Measurements from ENCODE around the gene SWAP70. TPM values are rescaled to one million over a fixed set of nuclear protein-coding genes. Genes with fewer than 3 reads are reported as not detected.
A peak's percentile ranks its signal among the peaks of the same experiment; 100 is the strongest.

Gene SWAP70
- total RNA-seq, 1 donor from 2014 or later = 19.0 TPM

DNA sequence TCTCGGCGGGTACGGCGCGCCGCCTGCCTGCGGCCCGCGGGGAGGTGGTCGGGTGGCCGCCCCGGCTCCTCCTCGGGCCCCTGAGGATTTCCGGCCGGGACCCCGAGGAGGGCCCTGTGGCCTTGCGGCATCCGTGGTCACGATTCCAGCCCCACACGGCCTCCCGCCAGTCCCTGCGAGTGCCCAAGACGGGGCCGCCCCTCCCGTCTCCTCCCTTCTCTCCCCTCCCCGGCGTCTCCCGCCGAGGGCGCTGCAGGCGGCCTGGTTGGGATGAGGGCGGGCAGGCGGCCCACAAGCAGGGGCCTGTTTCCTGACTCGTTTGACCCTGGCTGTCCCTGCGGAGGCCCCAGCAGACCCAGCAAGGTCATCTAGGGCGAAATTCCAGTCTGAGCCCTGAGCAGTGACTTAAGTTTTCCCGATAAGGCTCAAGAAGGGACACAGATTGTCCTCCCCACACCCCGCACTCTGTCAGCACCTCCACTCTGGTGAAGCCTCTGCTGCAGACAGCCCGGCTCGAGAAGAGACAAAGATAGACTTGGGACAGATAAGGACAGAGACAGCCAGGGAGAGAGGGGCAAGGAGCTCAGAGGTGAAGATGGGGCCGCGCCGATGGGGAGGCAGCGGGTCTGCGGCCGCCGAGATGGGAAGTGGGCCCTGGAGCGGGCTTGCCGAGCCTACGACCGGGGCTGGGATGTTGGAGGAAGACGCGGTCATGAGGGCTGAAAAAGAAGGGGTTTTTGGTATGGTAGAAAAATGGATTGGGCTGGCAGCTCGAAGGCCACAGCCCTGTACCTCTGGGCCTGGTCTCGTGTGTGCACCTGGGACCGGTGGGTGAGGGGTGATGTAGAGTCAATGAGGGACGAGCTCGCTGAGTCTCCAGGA is 95.0 kb downstream of the SWAP70 start:
- ATAC-seq (ENCODE audit: poor library complexity) = peak; percentile 82
- DNase-seq = peak; percentile 92
- intact Hi-C loops (cut with DNase I) = loop anchor here (2.0 to 5.0 kb wide), 3 partner anchors 214 to 563 kb away; partner anchors contain the start of gene ADM

DNA sequence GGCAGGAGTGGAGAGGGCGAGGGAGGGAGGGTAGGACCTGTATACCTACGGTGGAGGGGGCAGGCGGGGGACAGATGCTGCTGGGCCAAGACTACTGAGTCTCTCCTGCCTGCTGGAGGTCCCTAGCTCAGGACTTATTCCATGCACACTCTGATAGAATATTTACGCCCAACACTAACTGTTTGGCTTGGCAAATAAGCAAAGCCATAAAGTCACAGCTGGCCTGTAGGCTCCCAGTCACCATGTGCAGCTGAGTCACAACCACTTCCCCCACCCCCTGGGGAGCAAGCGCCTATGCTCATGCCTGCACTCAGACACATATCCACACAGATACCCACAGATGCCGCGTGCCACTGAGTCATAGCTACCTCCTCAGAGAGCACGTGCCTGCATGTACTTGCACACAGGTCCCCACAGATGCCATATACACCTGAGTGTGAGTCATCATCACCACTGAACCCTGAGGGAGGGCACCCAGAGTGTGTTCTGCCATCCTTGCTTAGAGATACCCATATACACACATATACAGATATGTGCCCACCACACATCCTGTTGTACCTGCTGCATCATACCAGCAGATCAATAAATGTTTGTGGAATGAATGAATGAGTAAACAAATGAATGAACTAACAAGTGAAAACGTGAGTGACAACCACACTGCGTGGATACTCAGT is 95.8 kb downstream of the SWAP70 start:
- peak; percentile 54 for ATAC-seq (ENCODE audit: poor library complexity)
- DNase-seq = peak; percentile 84
- intact Hi-C loops (cut with DNase I) = loop anchor here (2.0 to 10.0 kb wide), 4 partner anchors 55 to 563 kb away; partner anchors contain the start of gene ADM

DNA sequence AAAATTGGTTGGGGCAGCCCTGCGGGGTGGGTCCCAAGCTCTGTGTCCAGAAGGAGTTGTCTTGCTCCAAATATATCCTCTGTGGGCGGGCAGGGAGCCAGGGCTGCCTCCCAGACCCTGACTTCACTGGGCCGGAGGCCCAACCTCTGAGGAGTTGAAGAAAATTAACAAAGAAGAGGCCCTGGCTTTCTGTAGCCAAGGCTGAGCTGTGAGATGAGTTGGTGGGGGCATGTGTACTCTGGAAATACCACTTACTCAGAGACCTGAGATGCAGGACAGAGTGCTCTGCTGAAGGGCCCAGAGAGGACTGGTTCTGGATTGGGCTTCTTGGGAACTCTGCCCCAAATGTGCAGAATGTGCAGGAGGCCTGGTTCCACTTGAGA is 96.3 kb downstream of the SWAP70 start:
- ATAC-seq (ENCODE audit: poor library complexity) (peak; percentile 60), DNase-seq (peak; percentile 96)
- intact Hi-C loops (cut with DNase I) = loop anchor here (10.0 kb wide), 1 partner anchor 55 kb away; no protein-coding TSS in a partner anchor

DNA sequence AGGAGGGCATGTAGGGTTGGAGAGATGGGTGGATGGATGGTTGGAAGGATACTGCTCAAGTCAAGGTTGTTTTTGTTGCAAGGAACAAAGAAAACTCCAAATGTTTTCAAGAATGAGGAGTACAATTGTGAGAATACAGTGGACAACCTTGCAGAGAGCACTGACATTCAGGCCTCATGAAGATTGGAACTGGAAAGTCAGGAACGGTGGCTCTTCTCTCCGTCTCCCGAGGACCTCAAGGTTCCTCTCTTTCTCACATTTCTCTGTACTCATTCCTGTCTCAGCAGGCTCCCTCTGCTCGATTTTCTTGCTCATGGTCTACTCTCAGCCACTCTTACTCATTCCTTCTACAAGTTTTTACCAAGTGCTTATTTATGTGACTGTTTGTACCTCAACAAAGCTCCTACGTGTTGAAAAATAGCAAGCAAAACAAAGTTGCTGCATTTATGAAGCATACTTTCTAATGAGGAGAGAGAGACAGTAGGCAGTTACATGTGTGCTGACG is 97.6 kb downstream of the SWAP70 start:
- DNase-seq = no peak
- ATAC-seq (ENCODE audit: poor library complexity) = no peak
- intact Hi-C loops (cut with DNase I) = loop anchor here (10.0 kb wide), 1 partner anchor 53 kb away; no protein-coding TSS in a partner anchor

DNA sequence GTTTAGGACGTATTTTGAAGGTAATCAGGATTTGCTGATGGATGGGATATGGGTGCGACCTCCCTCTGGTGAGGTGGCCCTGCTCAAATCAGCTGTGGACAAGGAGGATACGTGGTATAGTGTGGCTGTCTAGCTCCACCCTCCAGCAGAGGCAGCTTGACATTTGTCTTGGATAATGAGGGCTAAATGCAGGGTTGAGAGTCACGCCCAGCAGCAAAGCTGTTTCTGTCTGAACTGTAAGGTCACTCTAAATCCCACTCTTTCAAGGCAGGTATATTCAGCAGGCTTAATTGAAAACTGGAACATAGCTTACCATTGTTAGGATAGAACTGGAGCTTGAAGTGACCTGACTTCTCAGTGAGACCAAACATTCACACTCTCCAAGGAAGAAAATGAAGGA is 98.7 kb downstream of the SWAP70 start:
- ATAC-seq (ENCODE audit: poor library complexity) = no peak
- intact Hi-C loops (cut with DNase I) = loop anchor here (10.0 kb wide), 1 partner anchor 52 kb away; no protein-coding TSS in a partner anchor

DNA sequence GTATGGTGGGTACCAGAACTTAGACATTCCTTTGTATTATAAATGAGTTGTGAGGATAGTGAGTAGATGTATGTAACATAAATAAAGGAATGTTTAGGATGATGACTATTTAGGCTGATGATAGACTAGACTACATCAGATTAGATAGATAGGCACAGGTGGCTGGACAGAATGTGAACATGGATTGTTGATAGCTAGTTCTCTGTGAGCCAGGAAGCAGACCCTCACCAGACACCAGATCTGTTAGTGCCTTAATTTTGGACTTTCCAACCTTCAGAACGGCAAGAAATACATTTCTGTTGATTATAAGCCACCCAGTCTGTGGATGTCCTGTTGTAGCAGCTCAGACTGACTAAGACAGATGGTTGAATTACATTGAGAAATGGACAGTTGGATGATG is 99.4 kb downstream of the SWAP70 start:
- intact Hi-C loops (cut with DNase I) = loop anchor here (10.0 kb wide), 1 partner anchor 52 kb away; no protein-coding TSS in a partner anchor
- DNase-seq (no peak), ATAC-seq (ENCODE audit: poor library complexity) (no peak)

More for the DNA sequence above, 98.7 kb downstream of the SWAP70 start:
- no peak for DNase-seq

DNA sequence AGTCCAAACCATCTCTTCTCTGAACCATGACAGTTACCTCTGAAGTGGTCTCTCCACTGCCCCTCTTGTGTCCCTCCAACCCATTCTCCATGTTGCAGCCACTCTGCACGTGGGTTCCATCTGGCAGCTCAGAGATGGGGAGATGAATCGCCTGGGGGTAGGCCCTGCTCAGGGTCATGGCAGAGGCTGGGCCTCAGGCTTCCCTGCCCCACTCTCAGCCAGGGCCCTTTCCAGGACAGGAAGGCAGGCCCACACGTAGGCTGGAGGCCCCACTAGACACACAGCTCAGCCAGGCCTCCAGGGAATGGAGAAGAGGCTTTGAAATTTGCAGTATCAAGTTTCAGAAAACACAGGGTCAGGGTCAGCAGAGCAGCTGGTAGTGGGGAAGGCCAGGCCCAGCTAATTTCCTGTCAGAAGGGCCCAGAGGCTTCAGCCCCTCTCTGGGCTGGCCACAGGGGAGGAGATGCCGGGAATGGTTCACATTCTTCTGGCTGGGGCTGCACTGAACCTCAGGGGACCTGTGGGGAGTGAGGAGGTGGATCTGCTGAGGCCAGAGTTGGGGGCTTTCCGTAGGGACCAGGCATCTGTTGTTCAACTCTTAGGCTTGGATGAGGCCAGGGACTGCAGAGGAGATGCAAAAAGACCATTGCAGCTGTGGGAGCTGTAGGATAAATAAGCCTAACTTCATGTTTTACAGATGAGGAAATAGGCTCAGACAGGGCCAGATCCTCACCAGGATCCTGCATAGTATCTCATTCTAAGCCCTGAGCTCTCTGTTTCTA is 101.6 kb downstream of the SWAP70 start:
- intact Hi-C loops (cut with DNase I) = loop anchor here (10.0 kb wide), 1 partner anchor 49 kb away; no protein-coding TSS in a partner anchor
- DNase-seq = peak; percentile 68
- peak; percentile 78 for ATAC-seq (ENCODE audit: poor library complexity)

DNA sequence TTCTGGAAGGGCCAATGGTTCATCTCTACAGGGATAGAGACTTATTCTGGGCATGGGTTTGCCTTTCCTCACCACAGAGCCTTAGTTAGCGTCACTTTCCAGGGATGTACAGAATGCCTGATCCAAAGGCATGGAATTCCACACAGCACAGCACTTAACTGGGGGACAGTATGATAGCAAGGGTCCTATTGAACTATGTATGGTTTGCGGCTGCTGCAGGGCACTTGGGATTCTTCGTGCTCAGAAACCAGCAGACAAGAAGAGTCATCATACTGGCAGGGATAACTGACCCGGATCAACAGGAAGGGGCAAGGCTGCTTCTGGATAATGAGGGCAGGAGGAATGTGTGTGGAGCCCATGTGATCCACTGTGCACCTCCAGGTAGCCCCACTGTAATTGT is 105.7 kb downstream of the SWAP70 start:
- intact Hi-C loops (cut with DNase I) = loop anchor here (10.0 kb wide), 1 partner anchor 45 kb away; no protein-coding TSS in a partner anchor
- DNase-seq (no peak), ATAC-seq (ENCODE audit: poor library complexity) (no peak)

DNA sequence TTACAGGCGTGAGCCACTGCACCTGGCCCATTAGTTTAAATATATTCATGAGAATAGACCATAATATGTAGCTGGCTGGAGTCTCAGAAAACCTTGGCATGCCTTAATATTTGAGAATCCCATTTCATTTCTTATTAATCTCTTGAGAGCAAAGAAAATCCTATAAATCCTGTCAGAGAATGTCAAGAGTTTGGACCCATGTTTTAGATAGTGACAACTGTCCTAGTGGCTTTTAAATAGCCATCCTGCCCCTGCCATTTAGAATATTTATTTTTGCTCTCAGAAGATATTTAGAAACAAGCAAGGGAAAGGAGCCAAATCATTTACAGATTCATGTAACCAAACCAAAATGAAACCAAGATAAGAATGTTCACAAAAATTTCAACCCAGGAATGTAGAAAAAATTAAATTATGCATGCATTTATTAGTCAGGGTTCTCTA is 107.2 kb downstream of the SWAP70 start:
- ATAC-seq (ENCODE audit: poor library complexity) = no peak
- intact Hi-C loops (cut with DNase I) = no loop called here
- no peak for DNase-seq

DNA sequence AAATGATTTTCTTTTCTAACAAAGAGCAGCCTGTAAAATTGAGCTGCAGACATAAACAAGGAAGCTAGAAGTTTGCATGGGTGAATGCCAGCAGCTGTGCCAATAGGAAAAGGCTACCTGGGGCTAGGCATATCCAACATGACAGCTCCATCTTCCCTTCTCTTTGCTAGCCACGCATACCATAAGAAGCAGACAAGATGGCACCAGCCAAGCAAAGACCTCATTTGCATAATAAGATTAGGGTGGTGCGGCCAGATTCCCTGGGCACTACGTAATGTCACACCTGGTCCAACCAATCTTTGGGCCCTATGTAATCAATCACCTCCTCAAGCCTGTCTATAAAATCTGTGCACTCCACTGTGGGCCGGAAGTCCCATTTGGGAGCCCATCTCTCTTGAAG is 108.3 kb downstream of the SWAP70 start:
- ATAC-seq (ENCODE audit: poor library complexity) (no peak), DNase-seq (no peak)
- intact Hi-C loops (cut with DNase I) = no loop called here

DNA sequence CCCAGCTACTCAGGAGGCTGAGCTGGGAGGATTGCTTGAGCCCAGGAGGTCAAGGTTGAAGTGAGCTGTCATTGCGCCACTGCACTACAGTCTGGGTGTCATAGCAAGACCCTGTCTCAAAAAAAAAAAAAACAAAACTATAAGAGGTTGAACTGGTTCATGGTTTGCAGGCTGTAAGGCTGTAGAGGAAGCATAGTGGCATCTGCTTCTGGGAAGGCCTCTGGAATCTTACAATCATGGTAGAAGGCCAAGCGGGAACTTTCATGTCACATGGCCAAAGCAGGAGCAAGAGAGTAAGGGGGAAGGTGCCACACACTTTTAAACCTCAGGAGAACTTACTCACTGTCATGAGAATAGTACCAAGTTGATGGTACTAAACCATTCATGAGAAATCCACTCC is 109.6 kb downstream of the SWAP70 start:
- ATAC-seq (ENCODE audit: poor library complexity) (no peak), DNase-seq (no peak)
- intact Hi-C loops (cut with DNase I) = no loop called here

DNA sequence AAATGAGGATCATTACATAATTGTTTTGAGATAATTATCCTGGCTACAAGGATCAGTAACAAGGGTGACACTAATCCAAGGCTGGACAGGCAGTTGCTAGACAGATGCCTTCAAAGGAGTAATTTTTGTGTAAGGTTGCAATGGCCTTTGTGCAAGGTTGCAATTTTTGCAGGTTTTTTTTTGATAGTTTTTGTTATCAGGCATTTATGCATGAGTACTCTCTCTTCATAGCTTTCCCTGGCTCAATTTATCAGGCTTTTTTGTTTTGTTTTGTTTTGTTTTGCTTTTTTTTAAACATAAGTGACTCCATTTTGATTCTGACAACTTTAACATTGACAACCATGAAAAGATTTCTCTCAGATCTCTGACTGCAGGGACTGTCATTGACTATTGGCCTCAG is 110.2 kb downstream of the SWAP70 start:
- intact Hi-C loops (cut with DNase I) = no loop called here
- DNase-seq = no peak
- ATAC-seq (ENCODE audit: poor library complexity) = no peak

DNA sequence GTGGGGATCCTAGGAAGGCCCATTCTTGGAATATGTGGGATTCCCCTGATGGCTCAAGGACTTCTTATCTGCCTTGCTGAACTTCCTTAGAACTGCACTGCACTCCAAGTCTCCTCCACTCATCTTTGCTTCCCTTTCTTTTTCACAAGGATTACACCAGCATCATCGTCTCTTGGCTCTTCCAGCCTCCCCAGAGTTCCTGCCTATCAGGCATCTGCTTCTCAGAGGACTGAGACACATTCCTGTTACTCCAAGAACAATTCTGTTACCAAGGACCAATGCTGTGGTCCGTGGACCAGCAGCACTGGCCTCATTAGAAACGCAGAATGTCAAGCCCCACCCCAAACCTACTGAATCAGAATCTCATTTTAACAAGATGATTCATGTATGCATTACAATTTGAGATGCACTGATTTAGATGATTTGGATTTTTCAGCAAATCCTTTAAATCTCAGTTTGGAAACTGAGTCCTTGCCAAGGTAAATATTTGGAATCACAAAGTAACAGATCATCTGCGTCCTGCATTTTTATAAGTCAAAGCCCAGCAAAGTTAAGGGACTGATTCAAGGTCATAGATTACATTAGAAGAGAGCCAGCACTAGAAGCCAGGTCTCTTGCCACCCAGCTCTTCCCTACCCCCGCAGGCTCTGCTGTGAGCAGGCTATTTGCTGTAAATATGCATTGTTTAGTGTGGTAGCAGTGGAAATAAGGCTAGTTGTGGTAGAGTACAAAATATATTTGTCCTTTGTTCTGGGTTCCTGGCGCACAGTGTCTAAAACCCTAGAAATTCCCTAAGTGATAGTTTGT is 110.9 kb downstream of the SWAP70 start:
- DNase-seq (no peak), ATAC-seq (ENCODE audit: poor library complexity) (peak; percentile 58)
- intact Hi-C loops (cut with DNase I) = no loop called here

DNA sequence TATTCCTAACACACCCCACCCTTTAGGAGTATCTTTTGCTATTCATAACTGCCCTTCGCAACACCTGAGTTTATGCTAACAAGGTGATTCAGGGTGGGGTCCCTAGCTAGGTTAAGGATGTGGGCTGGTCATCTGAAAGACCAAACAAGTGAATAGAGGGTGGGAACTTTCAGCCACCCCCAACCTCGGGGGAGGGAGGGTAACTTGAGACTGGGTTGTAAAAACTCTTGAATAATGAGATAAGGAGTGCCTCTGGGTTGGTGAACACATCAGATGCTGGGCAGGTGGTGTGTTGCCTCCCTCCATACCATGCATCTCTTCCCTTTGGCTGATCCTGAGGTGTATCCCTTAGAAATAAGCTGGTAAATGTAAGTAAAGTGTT is 111.5 kb downstream of the SWAP70 start:
- ATAC-seq (ENCODE audit: poor library complexity) = no peak
- no peak for DNase-seq
- intact Hi-C loops (cut with DNase I) = no loop called here

DNA sequence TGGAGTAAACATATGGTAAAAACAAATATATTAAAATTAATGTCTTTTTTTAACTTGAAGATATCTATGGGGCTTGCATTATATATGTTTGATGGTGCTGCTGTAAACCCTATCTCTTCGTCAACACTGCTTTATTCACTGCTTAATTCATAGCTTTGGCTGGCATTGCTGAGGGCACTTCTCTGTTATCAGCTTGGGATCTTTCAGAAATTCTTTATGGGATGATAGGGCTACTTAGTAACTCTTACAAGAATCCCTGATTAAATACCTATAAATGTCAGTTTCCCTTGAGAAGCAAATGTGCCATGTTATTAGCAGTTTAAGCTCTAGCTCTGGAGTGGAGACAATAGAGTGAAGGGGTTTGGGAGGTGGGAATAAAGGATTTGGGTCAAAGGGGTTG is 112.3 kb downstream of the SWAP70 start:
- DNase-seq = no peak
- intact Hi-C loops (cut with DNase I) = no loop called here

DNA sequence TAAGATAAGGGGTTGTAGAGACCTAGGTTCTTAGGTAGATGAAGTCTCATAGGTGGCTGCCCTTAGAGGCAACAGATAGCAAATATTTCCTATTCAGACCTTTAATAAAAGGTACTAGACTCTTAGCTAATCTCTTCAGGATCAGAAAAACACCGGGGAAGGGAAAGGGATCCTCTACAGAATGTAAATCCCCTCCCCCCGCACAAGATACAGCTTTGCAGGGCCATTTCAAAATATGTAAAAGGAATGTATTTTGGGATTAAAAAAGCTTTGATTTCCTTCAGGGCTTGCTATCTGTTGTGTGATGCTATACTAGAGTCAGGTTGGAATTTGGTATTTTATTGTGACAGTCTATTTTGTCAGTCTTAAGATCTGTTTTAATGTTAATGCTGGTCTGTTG is 113.2 kb downstream of the SWAP70 start:
- ATAC-seq (ENCODE audit: poor library complexity) (no peak), DNase-seq (no peak)
- intact Hi-C loops (cut with DNase I) = no loop called here

More for the DNA sequence above, 112.3 kb downstream of the SWAP70 start:
- no peak for ATAC-seq (ENCODE audit: poor library complexity)

DNA sequence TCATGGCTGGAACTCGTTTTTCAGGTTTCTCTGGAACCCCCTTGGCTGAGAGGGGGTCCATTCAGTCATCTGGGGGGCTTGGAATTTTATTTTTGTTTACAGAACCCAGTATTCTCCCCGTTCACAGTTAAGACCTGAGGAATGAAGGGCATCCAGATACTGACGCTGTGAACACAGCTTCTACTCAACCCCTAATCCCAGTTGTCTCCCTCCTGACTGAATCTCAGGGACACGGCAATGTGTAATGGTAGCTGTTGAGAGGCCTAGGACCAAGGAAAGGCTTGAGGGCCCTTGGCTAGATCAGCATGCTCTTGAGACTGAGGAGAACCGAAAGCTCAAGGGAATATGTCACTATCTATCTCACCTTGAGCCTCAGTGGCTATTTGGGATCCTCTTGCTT is 113.6 kb downstream of the SWAP70 start:
- intact Hi-C loops (cut with DNase I) = no loop called here
- DNase-seq (no peak), ATAC-seq (ENCODE audit: poor library complexity) (no peak)

DNA sequence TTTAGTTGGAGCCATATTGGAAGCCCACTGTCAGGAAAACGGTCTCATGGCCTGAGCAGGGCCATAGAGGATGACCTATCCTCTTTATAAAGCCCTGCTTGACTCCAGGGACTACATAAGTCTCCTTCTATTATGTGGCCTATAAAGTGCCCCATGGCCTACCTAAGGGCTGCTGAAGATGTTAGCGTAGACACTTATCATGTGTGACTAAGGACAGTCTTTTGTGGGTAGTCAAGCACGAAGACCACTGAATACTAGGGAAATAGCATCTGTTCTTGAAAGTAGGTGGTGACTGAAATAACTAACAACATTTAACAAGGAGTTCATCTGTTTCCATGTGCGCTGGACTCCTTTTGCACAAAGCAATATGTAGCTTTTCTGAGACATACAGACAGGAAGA is 117.1 kb downstream of the SWAP70 start:
- ATAC-seq (ENCODE audit: poor library complexity) = no peak

More for the DNA sequence above, 117.1 kb downstream of the SWAP70 start:
- DNase-seq = no peak
- intact Hi-C loops (cut with DNase I) = no loop called here

Measured in Right ventricle myocardium superior (tissue), 1 donor.